22Rv1 (cell line): ENCODE data around the gene SULT1C2.

Experiments
- CTCF ChIP-seq: fragments of 450-650 bp; IDR thresholded peaks from 2 replicates; pipeline ENCODE4 v1.5.1; 2017; ENCODE audit warnings: mild to moderate bottlenecking
- ZFX ChIP-seq: fragments of 450-650 bp; IDR thresholded peaks from 2 replicates; pipeline ENCODE4 v1.6.1; 2017; ENCODE audit warnings: antibody characterized with exemption, borderline replicate concordance

GRCh38 chr2:108288534-108289106 is at the start of gene SULT1C2:
- TF ChIP-seq CTCF = no peak
- TF ChIP-seq ZFX = no peak
